ENCODE results near the gene TMEM82. TPM values are rescaled to one million over a fixed set of nuclear protein-coding genes. Genes with fewer than 3 reads are reported as not detected.
"Not testable (repeated sequence)": the region's sequence is repeated elsewhere in the genome, so short reads cannot be mapped to it uniquely, and the experiment has no call there.

Gene TMEM82
- polyA plus RNA-seq, 1 donor (not counting 4 experiments of a cell fraction or from before 2014, with no cell fraction given): not detected

GRCh38 chr1:15696956-15697521, 45.3 kb upstream of the TMEM82 start:
- Histone ChIP-seq H3K79me2 (ENCODE audit: control insufficient read depth, insufficient read depth, low read length) (peaks cover 73% of the 10 kb centered on the region), H4K20me1 (ENCODE audit: control insufficient read depth, extremely low read depth, insufficient read depth, low read length) (peaks cover 6% of the 10 kb centered on the region), H3K36me3 (ENCODE audit: control insufficient read depth in 2 of 2, extremely low read depth in 1 of 2, insufficient read depth in 2 of 2, low read length in 2 of 2) (peaks cover 3 to 11% of the 10 kb centered on the region in 2 experiments), H3K9me3 (ENCODE audit: control insufficient read depth, low read depth, low read length) (no peaks in the 10 kb centered on the region), H3K27me3 (ENCODE audit: control insufficient read depth, extremely low read depth, insufficient read depth, low read length) (no peaks in the 10 kb centered on the region), H3K9me1 (ENCODE audit: control insufficient read depth, extremely low read depth, insufficient read depth, low read length) (peaks cover 2% of the 10 kb centered on the region), H3K4me2 (ENCODE audit: control insufficient read depth, extremely low read depth, insufficient read depth, low read depth, low read length) (no peak overlapping the region), H3K27ac (ENCODE audit: control insufficient read depth, insufficient read depth, low read length) (no peak overlapping the region), H3K9ac (ENCODE audit: control insufficient read depth, extremely low read depth, insufficient read depth, low read length) (no peak overlapping the region), H3K4me3 (ENCODE audit: control insufficient read depth in 2 of 3, extremely low read depth in 1 of 3, insufficient read depth in 2 of 3, low read depth in 1 of 3, low read length in 3 of 3) (no peak overlapping the region), H3K4me1 (ENCODE audit: control insufficient read depth, extremely low read depth, insufficient read depth, low read length) (no peaks in the 10 kb centered on the region), H2AFZ (ENCODE audit: control insufficient read depth, low read length) (no peak overlapping the region)
- FAIRE-seq (no peak), DNase-seq (ENCODE audit: low read depth, low spot score) (no peak)
- dilution Hi-C loops (cut with MboI; ENCODE audit: extremely low pct_ligation_motif_present, low sequenced_read_pairs): no loop called here
- no peak for TF ChIP-seq EZH2 (IDR thresholded peaks at IDR 0.05; ENCODE audit: low read length)
- no peak for TF ChIP-seq CTCF (optimal IDR thresholded peaks at IDR 0.05 in 1 of 3, IDR thresholded peaks at IDR 0.05 in 1 of 3, conservative IDR thresholded peaks at IDR 0.05 in 1 of 3; ENCODE audit: extremely low read depth in 1 of 3, insufficient read depth in 2 of 3, low read length in 3 of 3)

- FAIRE-seq (no peak), DNase-seq (ENCODE audit: low read depth, low spot score) (no peak)
- H3K4me2 ChIP-seq (ENCODE audit: control insufficient read depth, extremely low read depth, insufficient read depth, low read depth, low read length): no peak overlapping the region
- H3K4me3 ChIP-seq (ENCODE audit: control insufficient read depth in 2 of 3, extremely low read depth in 1 of 3, insufficient read depth in 2 of 3, low read depth in 1 of 3, low read length in 3 of 3): no peak overlapping the region
- no peak overlapping the region for H3K27ac ChIP-seq (ENCODE audit: control insufficient read depth, insufficient read depth, low read length)
- H2AFZ ChIP-seq (ENCODE audit: control insufficient read depth, low read length): no peak overlapping the region
- H3K4me1 ChIP-seq (ENCODE audit: control insufficient read depth, extremely low read depth, insufficient read depth, low read length): peaks cover 5% of the 10 kb centered on the region
- peaks cover 6% of the 10 kb centered on the region for H4K20me1 ChIP-seq (ENCODE audit: control insufficient read depth, extremely low read depth, insufficient read depth, low read length)
- no peaks in the 10 kb centered on the region for H3K27me3 ChIP-seq (ENCODE audit: control insufficient read depth, extremely low read depth, insufficient read depth, low read length)
- H3K9me1 ChIP-seq (ENCODE audit: control insufficient read depth, extremely low read depth, insufficient read depth, low read length): peaks cover 2% of the 10 kb centered on the region
- H3K9me3 ChIP-seq (ENCODE audit: control insufficient read depth, low read depth, low read length): no peaks in the 10 kb centered on the region
- H3K36me3 ChIP-seq (ENCODE audit: control insufficient read depth in 2 of 2, extremely low read depth in 1 of 2, insufficient read depth in 2 of 2, low read length in 2 of 2): peaks cover 3 to 11% of the 10 kb centered on the region in 2 experiments
- H3K9ac ChIP-seq (ENCODE audit: control insufficient read depth, extremely low read depth, insufficient read depth, low read length): no peak overlapping the region
- H3K79me2 ChIP-seq (ENCODE audit: control insufficient read depth, insufficient read depth, low read length): peaks cover 67% of the 10 kb centered on the region
- no peak for TF ChIP-seq EZH2 (IDR thresholded peaks at IDR 0.05; ENCODE audit: low read length)
- dilution Hi-C loops (cut with MboI; ENCODE audit: extremely low pct_ligation_motif_present, low sequenced_read_pairs): no loop called here
Observed at GRCh38 chr1:15698201-15698600, 44.1 kb upstream of the TMEM82 start.

DNA sequence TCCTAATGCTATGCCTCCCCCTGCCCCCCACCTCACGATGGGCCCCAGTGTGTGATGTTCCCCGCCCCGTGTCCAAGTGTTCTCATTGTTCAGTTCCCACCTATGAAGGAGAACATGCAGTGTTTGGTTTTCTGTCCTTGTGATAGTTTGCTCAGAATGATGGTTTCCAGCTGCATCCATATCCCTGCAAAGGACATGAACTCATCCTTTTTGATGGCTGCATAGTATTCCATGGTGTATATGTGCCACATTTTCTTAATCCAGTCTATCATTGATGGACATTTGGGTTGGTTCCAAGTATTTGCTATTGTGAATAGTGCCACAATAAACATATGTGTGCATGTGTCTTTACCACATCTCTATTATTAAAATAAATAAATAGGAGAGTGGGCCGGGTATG, 43.0 kb upstream of the TMEM82 start:
- DNase-seq (ENCODE audit: low read depth, low spot score); dilution Hi-C loops (cut with MboI; ENCODE audit: extremely low pct_ligation_motif_present, low sequenced_read_pairs); H3K27me3 ChIP-seq (ENCODE audit: control insufficient read depth, extremely low read depth, insufficient read depth, low read length); FAIRE-seq; H3K4me3 ChIP-seq (ENCODE audit: control insufficient read depth in 2 of 3, extremely low read depth in 1 of 3, insufficient read depth in 2 of 3, low read depth in 1 of 3, low read length in 3 of 3); H3K36me3 ChIP-seq (ENCODE audit: control insufficient read depth in 2 of 2, extremely low read depth in 1 of 2, insufficient read depth in 2 of 2, low read length in 2 of 2); H4K20me1 ChIP-seq (ENCODE audit: control insufficient read depth, extremely low read depth, insufficient read depth, low read length); H3K27ac ChIP-seq (ENCODE audit: control insufficient read depth, insufficient read depth, low read length); H3K9me1 ChIP-seq (ENCODE audit: control insufficient read depth, extremely low read depth, insufficient read depth, low read length); H3K4me2 ChIP-seq (ENCODE audit: control insufficient read depth, extremely low read depth, insufficient read depth, low read depth, low read length); H3K9ac ChIP-seq (ENCODE audit: control insufficient read depth, extremely low read depth, insufficient read depth, low read length); H2AFZ ChIP-seq (ENCODE audit: control insufficient read depth, low read length); H3K9me3 ChIP-seq (ENCODE audit: control insufficient read depth, low read depth, low read length): not testable (repeated sequence)
- peaks cover 13% of the 10 kb centered on the region for H3K4me1 ChIP-seq (ENCODE audit: control insufficient read depth, extremely low read depth, insufficient read depth, low read length)
- H3K79me2 ChIP-seq (ENCODE audit: control insufficient read depth, insufficient read depth, low read length): peaks cover 63% of the 10 kb centered on the region

All from keratinocyte (primary cell).